GM12874 (cell line): ENCODE measurements around the gene SUN2.

Experiments used
- TF ChIP-seq, protein P1 (sequence below): IDR thresholded peaks from 2 replicates; pipeline ENCODE4 v1.5.1; 2011; ENCODE audit warnings: low read depth, mild to moderate bottlenecking, control low read depth, low read length, moderate library complexity; ENCODE audit not compliant: insufficient read depth

The SUN2 gene

DNA sequence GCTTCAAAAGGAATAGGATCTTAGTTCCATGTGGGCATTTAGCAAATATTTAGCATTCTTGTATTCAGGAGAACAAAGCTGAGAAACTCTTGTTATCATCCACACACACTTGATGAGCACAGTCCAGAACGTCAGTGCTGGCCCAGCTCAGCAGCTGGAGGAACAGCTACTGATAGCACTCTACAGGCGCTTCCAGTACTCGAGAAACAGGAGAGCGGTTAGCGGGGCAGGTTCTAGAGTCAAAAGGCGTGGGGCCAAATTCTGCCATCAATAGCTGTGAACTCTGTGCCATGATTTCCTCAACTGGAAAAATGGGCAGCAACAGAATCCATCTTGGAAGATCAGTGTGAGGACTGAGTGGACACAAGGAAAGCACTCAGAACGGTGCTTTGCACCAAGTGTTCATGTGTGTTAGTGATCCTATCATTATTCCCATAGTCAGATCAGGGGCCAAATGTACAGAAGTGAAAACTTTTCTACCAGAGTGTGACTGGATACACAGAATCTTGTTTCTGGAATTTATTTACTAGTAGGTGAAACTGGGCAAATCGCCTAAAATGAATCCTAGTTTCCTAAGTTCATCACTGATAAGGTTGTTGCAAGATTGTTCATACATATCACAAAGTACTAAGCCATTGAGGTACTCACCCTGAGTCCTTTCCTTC, 58.2 kb downstream of the SUN2 start:
- TF ChIP-seq, protein P1, sequence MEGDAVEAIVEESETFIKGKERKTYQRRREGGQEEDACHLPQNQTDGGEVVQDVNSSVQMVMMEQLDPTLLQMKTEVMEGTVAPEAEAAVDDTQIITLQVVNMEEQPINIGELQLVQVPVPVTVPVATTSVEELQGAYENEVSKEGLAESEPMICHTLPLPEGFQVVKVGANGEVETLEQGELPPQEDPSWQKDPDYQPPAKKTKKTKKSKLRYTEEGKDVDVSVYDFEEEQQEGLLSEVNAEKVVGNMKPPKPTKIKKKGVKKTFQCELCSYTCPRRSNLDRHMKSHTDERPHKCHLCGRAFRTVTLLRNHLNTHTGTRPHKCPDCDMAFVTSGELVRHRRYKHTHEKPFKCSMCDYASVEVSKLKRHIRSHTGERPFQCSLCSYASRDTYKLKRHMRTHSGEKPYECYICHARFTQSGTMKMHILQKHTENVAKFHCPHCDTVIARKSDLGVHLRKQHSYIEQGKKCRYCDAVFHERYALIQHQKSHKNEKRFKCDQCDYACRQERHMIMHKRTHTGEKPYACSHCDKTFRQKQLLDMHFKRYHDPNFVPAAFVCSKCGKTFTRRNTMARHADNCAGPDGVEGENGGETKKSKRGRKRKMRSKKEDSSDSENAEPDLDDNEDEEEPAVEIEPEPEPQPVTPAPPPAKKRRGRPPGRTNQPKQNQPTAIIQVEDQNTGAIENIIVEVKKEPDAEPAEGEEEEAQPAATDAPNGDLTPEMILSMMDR: no peak

DNA sequence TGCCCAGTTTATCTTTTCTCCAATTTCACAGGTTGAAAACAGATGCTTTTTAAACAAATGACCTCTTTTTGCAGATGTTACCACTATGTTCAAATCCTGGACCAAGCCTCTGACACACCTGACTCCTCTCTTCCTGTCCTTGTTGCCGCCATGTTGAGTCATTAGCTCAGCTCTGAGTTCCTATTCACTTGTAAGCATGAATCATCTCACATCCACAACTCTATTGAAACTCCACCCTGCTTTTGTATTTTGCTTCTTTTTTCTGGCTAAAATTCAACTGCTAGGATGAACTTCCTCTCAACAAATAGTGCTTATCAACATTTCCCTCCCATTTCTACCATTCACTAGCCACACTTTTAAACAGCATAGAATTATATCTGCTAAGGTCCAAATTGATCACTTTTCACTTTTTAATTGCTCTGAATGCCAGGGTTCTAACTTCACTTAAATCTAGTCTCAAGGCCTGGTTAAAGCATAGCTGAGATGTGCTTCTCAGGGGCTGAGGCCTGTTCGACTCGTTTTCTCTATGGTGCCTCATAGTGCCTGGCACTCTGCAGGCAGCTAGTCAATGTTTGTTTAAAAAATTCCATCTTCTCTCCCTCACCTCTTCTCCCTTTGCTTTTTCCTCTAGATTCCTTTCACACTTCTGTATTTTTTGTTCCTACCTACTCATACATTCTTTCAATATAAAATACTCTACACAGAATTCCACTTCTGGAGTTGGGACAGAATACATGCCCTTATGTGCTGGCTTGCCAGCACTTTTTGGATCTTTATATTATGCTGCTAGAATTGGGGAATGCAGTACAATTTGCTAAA, 59.0 kb downstream of the SUN2 start:
- TF ChIP-seq, protein P1: no peak

DNA sequence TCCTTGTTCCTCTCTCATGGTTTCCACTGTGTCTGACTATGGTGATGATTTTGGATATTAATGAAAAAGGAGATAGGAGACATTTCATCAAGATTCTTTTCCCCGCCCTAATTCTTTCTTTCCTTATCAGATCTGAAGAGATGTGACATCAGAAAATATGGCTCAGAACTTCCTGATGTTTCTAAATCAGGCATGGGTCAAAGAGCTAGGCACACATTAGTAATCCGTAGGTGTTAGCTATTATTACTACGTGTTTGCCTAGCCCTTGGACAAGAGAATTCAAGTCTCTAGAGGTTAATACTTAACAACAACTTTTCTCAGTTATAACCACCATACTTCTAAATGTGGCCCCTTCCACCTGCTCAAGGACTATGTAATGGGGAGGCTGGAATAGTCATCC, 60.9 kb downstream of the SUN2 start:
- TF ChIP-seq, protein P1: no peak

DNA sequence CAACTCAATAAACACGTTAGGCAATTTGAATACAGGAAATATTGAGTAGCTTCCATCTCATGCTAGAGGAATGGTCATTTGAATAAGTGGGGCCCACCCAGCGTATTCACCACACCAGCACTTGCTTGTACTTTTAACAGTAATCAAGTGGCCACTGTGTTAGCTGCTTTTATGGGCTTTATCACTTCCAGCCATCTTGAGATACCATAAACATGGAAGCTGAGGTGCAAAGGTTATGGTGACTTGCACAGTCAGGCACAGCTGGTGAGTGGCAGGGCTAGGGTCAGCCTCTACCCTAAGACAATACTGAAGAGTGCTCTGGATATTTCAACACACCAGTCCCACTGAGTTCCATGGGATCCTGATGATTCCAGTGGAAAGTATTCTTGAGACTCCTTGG, 61.7 kb downstream of the SUN2 start:
- TF ChIP-seq, protein P1: no peak

DNA sequence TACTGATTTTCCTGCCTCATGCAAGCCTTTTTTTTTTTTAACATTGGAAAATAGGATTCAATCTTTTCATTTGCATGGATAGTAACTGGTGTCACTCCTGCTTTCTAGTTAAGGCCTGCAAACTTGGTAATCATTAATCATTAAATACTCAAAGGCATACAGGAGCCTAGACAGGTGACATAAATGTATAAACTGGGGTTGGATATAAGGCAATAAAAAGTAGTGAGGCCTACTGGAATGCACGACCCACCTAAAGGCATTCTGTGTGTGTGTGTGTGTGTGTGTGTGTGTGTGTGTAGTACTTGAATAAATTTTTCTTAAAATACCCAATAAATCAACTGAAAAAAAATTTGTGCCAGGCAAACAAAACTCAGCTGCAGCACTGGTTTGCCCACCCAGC, 66.1 kb downstream of the SUN2 start:
- TF ChIP-seq, protein P1: no peak

DNA sequence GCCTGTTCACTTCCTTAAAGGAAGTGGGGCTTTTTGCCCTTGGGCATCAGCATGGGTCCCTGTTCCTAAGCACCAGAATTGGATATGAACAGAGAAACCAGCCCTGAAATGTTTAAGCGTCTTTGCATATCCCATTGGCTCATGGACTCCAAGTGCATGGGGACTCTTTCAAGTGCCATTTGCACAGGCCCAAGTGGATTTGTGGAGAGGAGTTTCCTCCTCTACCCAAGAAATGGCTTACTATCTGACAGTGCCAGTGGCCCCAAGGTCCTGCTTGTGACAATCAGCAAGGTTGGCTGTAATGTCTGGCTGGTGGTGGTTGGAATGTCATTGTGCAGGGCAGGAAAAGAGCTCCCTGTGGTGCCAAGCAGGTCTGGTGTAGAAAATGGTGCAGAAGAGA, 70.0 kb downstream of the SUN2 start:
- TF ChIP-seq, protein P1: no peak

DNA sequence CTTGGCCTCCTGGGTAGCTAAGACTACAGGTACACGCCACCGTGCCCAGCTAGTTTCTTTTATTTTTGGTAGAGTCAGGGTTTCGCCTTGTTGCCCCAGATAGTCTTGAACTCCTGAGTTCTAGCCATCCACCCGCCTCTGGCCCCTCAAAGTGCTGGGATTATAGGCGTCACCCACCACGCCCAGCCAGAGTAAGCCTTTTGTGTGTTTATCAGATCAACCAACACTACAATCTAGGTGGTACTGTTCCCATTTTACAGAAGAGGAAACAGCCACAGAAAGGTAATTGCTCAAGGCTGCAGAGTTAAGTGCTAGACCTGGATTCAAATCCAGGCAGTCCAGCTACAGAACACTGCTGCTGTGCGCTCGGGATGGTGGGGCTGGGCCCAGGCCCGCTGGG, 70.9 kb downstream of the SUN2 start:
- TF ChIP-seq, protein P1: no peak
